ENCODE measurements around the gene MSI2. TPM values are rescaled to one million over a fixed set of nuclear protein-coding genes. Genes with fewer than 3 reads are reported as not detected.

MSI2 gene
- total and polyA plus RNA-seq, 2 donors, result 19.0 to 43.4 TPM

DNA sequence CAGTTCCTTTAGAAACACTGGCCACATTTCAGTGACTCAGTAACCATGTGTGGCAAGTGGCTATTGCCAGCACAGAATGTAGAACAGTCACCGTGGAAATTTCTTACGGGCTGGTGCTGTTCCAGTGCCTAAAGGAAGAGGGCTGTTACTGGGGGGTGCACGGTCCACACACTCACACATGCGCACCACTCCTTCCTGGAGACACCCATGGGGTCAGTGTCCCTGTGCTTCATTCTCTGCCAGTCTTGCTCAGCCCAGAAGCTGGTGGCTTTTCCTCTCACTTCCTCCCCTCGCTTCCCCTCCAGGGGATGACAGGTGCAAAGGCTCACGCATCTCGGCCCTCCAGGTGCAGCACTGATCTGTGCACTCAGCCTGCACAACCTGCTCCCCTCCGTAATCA, 373.1 kb downstream of the MSI2 start:
- Histone ChIP-seq H3K4me3 (ENCODE audit: low read depth, low read length) (no peak overlapping the region), H3K36me3 (ENCODE audit: insufficient read depth) (no peaks in the 10 kb centered on the region), H3K27ac (ENCODE audit: low read depth) (no peak overlapping the region), H3K4me1 (ENCODE audit: insufficient read depth) (no peaks in the 10 kb centered on the region)
- WGBS, result 88% methylated on average over 8 of the region's 8 CpGs
- DNase-seq (ENCODE audit: extremely low spot score), result no peak

DNA sequence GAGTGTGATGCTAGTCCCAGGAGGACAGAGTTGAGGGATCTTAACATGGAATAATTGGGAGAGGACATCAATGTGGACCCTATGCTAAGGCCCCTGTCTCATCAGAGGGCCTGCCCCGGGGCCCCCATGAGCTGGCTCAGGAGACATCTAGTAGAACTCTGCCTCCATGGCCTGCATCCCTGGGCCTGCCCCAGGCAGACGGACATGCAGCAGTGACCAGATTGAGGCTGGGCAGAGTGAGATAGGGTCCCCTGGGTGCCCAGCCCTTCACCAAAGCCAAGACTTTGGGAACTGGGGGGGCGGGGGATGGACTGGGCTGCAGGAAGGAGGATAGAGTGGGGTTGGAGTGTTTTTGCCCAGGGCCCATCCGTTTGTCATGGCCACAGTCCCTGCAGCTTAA, 373.6 kb downstream of the MSI2 start:
- no peak overlapping the region for H3K27ac ChIP-seq (ENCODE audit: low read depth)

DNA sequence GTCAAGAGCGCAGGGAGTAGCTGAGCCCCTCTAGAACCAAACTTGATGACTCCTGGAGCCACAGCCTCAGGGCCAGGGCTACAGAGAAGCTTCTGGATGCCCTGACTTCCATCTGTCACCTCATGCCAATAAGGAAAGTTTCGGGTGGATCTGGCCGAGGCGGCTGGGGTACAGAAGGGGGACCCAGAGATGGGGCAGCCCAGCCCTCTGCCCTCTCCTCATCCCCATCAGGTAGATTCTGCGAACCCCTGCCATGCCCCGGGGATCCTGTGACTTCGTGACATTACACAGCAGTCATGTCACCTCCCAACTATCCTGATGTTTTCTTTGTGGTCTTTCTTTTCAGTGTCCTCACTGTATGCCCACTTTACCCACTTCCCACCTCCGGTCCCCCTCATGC, 374.4 kb downstream of the MSI2 start:
- Histone ChIP-seq H3K36me3 (ENCODE audit: insufficient read depth) (no peaks in the 10 kb centered on the region), H3K4me1 (ENCODE audit: insufficient read depth) (no peaks in the 10 kb centered on the region), H3K27ac (ENCODE audit: low read depth) (no peak overlapping the region), H3K4me3 (ENCODE audit: low read depth, low read length) (no peak overlapping the region)
- no peak for DNase-seq (ENCODE audit: extremely low spot score)
- WGBS, result 96% methylated on average over 8 of the region's 8 CpGs

More for the DNA sequence above, 373.6 kb downstream of the MSI2 start:
- WGBS, result 96% methylated on average over 4 of the region's 4 CpGs
- no peak for DNase-seq (ENCODE audit: extremely low spot score)
- H3K4me3 ChIP-seq (ENCODE audit: low read depth, low read length), result no peak overlapping the region
- H3K4me1 ChIP-seq (ENCODE audit: insufficient read depth), result no peaks in the 10 kb centered on the region
- H3K36me3 ChIP-seq (ENCODE audit: insufficient read depth), result no peaks in the 10 kb centered on the region

DNA sequence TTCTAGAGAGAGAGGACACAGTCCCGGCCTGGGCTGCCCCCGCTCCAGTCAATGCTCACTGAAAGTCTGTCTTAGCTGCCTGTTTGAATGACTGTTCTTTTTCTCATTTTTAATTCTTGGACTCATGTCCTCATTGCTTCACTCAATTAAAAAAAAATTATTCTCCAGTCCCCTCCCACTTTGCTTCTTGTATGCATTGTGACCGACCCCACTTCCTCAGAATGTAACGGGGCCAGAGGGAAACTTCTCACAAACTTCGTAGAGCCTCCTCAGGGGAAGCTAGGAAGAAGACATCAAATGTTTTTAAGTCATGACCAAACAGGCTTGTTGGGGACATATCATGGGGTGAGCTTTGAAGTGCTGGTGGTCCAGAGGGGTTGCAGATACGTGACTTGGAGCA, 375.5 kb downstream of the MSI2 start:
- Histone ChIP-seq H3K27ac (ENCODE audit: low read depth) (no peak overlapping the region), H3K36me3 (ENCODE audit: insufficient read depth) (no peaks in the 10 kb centered on the region), H3K4me3 (ENCODE audit: low read depth, low read length) (no peak overlapping the region), H3K4me1 (ENCODE audit: insufficient read depth) (no peaks in the 10 kb centered on the region)
- DNase-seq (ENCODE audit: extremely low spot score), result no peak
- 89% methylated on average over 6 of the region's 6 CpGs for WGBS

DNA sequence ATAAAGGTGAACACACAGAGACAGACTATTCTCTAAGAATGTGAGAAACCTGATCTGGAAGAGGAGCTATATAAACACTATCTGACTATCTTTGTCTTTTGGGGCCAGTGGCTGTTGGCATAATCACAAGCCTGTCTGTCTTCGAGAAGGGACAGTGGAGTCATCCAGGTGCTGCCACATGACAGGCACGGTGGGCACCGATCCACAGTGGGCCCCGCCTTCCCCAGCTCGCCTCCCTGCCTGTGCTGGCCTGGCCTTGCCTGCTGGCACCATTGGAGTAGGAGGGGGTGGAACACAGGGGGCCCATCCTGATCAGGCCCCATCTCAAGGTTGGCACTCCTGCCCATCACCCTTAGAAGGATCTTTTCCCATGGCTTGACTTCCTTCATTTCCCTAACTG, 376.0 kb downstream of the MSI2 start:
- 90% methylated on average over 5 of the region's 5 CpGs for WGBS
- H3K36me3 ChIP-seq (ENCODE audit: insufficient read depth), result no peaks in the 10 kb centered on the region
- no peak for DNase-seq (ENCODE audit: extremely low spot score)
- H3K27ac ChIP-seq (ENCODE audit: low read depth), result no peak overlapping the region
- H3K4me3 ChIP-seq (ENCODE audit: low read depth, low read length), result no peak overlapping the region
- H3K4me1 ChIP-seq (ENCODE audit: insufficient read depth), result no peaks in the 10 kb centered on the region

GRCh38 chr17:57633236-57633635, 376.9 kb downstream of the MSI2 start:
- no peaks in the 10 kb centered on the region for H3K36me3 ChIP-seq (ENCODE audit: insufficient read depth)
- no peaks in the 10 kb centered on the region for H3K4me1 ChIP-seq (ENCODE audit: insufficient read depth)
- no peak overlapping the region for H3K27ac ChIP-seq (ENCODE audit: low read depth)
- H3K4me3 ChIP-seq (ENCODE audit: low read depth, low read length), result no peak overlapping the region
- no peak for DNase-seq (ENCODE audit: extremely low spot score)
- 95% methylated on average over 14 of the region's 14 CpGs for whole genome bisulfite sequencing

- no peaks in the 10 kb centered on the region for H3K36me3 ChIP-seq (ENCODE audit: insufficient read depth)
- DNase-seq (ENCODE audit: extremely low spot score), result no peak
- no peak overlapping the region for H3K4me3 ChIP-seq (ENCODE audit: low read depth, low read length)
- 84% methylated on average over 4 of the region's 4 CpGs for WGBS
- H3K27ac ChIP-seq (ENCODE audit: low read depth), result no peak overlapping the region
- H3K4me1 ChIP-seq (ENCODE audit: insufficient read depth), result no peaks in the 10 kb centered on the region
These were observed 378.6 kb downstream of the MSI2 start for GRCh38 chr17:57634713-57635465.

- H3K36me3 ChIP-seq (ENCODE audit: insufficient read depth), result no peaks in the 10 kb centered on the region
- no peak overlapping the region for H3K27ac ChIP-seq (ENCODE audit: low read depth)
- H3K4me1 ChIP-seq (ENCODE audit: insufficient read depth), result no peaks in the 10 kb centered on the region
- 72% methylated on average over 9 of the region's 9 CpGs for WGBS
- no peak for DNase-seq (ENCODE audit: extremely low spot score)
- H3K4me3 ChIP-seq (ENCODE audit: low read depth, low read length), result no peak overlapping the region
These were observed 380.0 kb downstream of the MSI2 start for GRCh38 chr17:57636274-57636673.

- H3K36me3 ChIP-seq (ENCODE audit: insufficient read depth), result no peaks in the 10 kb centered on the region
- no peak for DNase-seq (ENCODE audit: extremely low spot score)
- 83% methylated on average over 20 of the region's 20 CpGs for WGBS
- H3K27ac ChIP-seq (ENCODE audit: low read depth), result no peak overlapping the region
- H3K4me1 ChIP-seq (ENCODE audit: insufficient read depth), result no peaks in the 10 kb centered on the region
- H3K4me3 ChIP-seq (ENCODE audit: low read depth, low read length), result no peak overlapping the region
These were observed 380.8 kb downstream of the MSI2 start for GRCh38 chr17:57636985-57637665.

- DNase-seq (ENCODE audit: extremely low spot score), result no peak
- Histone ChIP-seq H3K27ac (ENCODE audit: low read depth) (no peak overlapping the region), H3K36me3 (ENCODE audit: insufficient read depth) (no peaks in the 10 kb centered on the region), H3K4me1 (ENCODE audit: insufficient read depth) (no peaks in the 10 kb centered on the region), H3K4me3 (ENCODE audit: low read depth, low read length) (no peak overlapping the region)
- 94% methylated on average over 6 of the region's 6 CpGs for WGBS
These were observed 381.3 kb downstream of the MSI2 start for GRCh38 chr17:57637666-57638010.

DNA sequence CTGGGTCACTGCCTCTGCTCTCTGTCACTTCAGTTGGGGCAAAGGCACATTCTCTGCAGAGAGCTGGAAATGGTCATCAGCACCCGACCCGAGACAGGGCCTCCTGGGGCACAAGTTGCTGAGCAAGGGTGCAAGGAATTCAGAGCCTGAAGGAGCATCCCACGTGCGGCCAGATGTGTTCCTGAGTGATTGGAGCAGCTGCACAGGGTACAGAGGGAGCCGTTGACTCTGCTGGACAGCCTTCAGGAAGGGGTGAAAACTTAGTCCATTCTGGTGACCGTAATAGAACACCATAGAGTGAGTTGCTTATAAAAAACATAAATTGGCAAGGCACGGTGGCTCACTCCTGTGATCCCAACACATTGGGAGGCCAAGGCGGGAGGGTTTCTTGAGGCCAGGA, 382.0 kb downstream of the MSI2 start:
- Histone ChIP-seq H3K4me3 (ENCODE audit: low read depth, low read length) (no peak overlapping the region), H3K36me3 (ENCODE audit: insufficient read depth) (no peaks in the 10 kb centered on the region), H3K27ac (ENCODE audit: low read depth) (no peak overlapping the region), H3K4me1 (ENCODE audit: insufficient read depth) (no peaks in the 10 kb centered on the region)
- DNase-seq (ENCODE audit: extremely low spot score), result no peak
- 92% methylated on average over 8 of the region's 8 CpGs for WGBS

DNA sequence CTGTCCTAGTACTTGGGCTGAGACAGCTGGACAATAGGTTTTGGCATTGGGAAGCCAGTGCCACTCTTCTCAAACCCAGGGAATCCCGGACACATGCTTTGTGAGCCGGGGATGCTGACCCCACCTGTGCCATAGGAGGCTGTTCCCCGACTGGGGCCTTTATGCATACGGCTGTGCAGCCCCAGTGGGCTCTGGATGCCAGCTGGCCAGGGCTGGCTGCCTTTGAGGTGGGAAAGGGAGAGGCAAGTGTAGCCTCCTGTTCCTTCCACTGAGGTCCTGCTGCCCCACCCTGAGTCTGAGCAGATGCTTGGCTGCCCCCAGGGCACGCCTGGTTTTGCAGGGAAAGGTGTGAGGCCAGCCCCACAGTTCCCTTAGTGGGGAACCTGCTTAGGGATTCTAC, 383.1 kb downstream of the MSI2 start:
- H3K36me3 ChIP-seq (ENCODE audit: insufficient read depth), result no peaks in the 10 kb centered on the region
- no peak overlapping the region for H3K4me3 ChIP-seq (ENCODE audit: low read depth, low read length)
- H3K4me1 ChIP-seq (ENCODE audit: insufficient read depth), result no peaks in the 10 kb centered on the region
- H3K27ac ChIP-seq (ENCODE audit: low read depth), result no peak overlapping the region
- 87% methylated on average over 5 of the region's 5 CpGs for WGBS
- DNase-seq (ENCODE audit: extremely low spot score), result no peak

DNA sequence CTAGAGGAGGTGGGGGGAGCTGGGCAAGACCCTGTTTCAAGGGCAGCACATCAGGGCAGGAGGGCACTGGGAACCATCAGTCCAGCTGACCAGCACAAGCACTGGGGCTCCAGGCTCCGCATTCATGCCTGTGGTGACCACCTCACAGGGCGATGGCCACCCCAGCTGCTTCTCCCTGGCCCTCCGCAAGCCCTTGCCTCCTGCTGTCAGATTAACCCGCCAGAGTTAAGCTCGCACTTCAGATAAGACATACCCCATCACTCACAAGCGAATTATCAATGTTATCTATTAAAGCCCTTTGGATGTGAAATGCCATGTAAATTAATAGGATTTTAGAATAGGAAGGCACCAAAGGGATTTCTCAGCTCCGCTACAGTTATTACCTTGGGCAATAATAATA, 383.8 kb downstream of the MSI2 start:
- DNase-seq (ENCODE audit: extremely low spot score), result no peak
- Histone ChIP-seq H3K4me1 (ENCODE audit: insufficient read depth) (no peaks in the 10 kb centered on the region), H3K27ac (ENCODE audit: low read depth) (no peak overlapping the region), H3K36me3 (ENCODE audit: insufficient read depth) (no peaks in the 10 kb centered on the region), H3K4me3 (ENCODE audit: low read depth, low read length) (no peak overlapping the region)
- 86% methylated on average over 7 of the region's 7 CpGs for WGBS

DNA sequence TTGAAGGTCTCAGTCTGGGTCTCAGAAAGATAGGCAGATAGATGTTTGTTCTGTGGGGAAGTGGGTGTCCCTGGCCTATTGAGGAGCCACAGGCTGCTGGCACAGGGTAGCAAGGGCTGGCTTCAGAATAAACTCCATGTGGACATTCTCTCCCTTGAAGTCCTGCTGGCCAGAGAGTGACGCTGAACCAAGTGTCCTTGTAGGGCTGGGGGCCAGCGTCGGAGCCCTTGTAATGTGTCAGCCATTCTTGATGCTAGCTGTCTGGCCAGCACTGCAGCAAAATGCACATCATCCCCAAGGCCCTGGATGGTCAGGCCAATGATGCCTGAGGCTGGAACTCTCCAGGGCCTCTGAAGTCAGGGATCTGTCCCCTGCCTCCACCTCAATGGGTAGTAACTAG, 385.4 kb downstream of the MSI2 start:
- no peak overlapping the region for H3K27ac ChIP-seq (ENCODE audit: low read depth)
- WGBS, result 98% methylated on average over 3 of the region's 3 CpGs
- no peak overlapping the region for H3K4me3 ChIP-seq (ENCODE audit: low read depth, low read length)
- no peaks in the 10 kb centered on the region for H3K4me1 ChIP-seq (ENCODE audit: insufficient read depth)
- no peak for DNase-seq (ENCODE audit: extremely low spot score)
- no peaks in the 10 kb centered on the region for H3K36me3 ChIP-seq (ENCODE audit: insufficient read depth)
